Keratinocyte (primary cell): ENCODE results near the gene KLHL33. TPM values are rescaled to one million over a fixed set of nuclear protein-coding genes. Genes with fewer than 3 reads are reported as not detected.

ENCODE experiments used
- DNase-seq: peaks from one replicate; pipeline ENCODE4 v3.0.0-alpha.2; 2011; ENCODE audit warnings: low read depth, missing footprints, low spot score
- FAIRE-seq: peaks from 2 replicates; lab custom pipeline; 2011; peaks lifted over from hg19 to GRCh38; lab: Jason Lieb, UNC
- H2AFZ ChIP-seq: 2 replicates; pipeline ENCODE4 v1.6.0; 2012; ENCODE audit warnings: low read length, control low read depth, inconsistent platforms; ENCODE audit not compliant: control insufficient read depth
- H3K27ac ChIP-seq: 2 replicates; pipeline ENCODE4 v1.5.1; 2011; ENCODE audit warnings: low read length; ENCODE audit not compliant: control insufficient read depth, insufficient read depth
- H3K27me3 ChIP-seq: 3 replicates; pipeline ENCODE4 v1.6.0; 2011; ENCODE audit warnings: low read length; ENCODE audit not compliant: control insufficient read depth, insufficient read depth; ENCODE audit errors: extremely low read depth
- H3K36me3 ChIP-seq, 2 experiments: 2 replicates in 1 of 2; 3 replicates in 1 of 2; pipeline ENCODE4 v1.5.1; 2011; ENCODE audit warnings: low read length in 2 of 2, mild to moderate bottlenecking in 1 of 2; ENCODE audit not compliant: control insufficient read depth in 2 of 2, insufficient read depth in 2 of 2; ENCODE audit errors: extremely low read depth in 1 of 2
- H3K4me1 ChIP-seq: 3 replicates; pipeline ENCODE4 v1.5.1; 2011; ENCODE audit warnings: low read length; ENCODE audit not compliant: control insufficient read depth, insufficient read depth; ENCODE audit errors: extremely low read depth
- H3K4me2 ChIP-seq: 3 replicates; pipeline ENCODE4 v1.6.0; 2011; ENCODE audit warnings: low read depth, low read length; ENCODE audit not compliant: control insufficient read depth, insufficient read depth; ENCODE audit errors: extremely low read depth
- H3K4me3 ChIP-seq, 3 experiments: fragments of 200-600 bp in 1 of 3; sonication (generic) in 1 of 3; 2 replicates in 2 of 3; 3 replicates in 1 of 3; pipeline ENCODE4 v1.5.1; 2011 to 2016; ENCODE audit warnings: low read length in 3 of 3, mild to moderate bottlenecking in 3 of 3, control low read depth in 2 of 3, inconsistent platforms in 1 of 3, low read depth in 1 of 3, mixed read lengths in 1 of 3, mixed run types in 1 of 3, moderate library complexity in 1 of 3; ENCODE audit not compliant: control insufficient read depth in 2 of 3, insufficient read depth in 2 of 3; ENCODE audit errors: extremely low read depth in 1 of 3
- H3K79me2 ChIP-seq: 2 replicates; pipeline ENCODE4 v1.6.0; 2012; ENCODE audit warnings: low read length; ENCODE audit not compliant: control insufficient read depth, insufficient read depth
- H3K9ac ChIP-seq: 3 replicates; pipeline ENCODE4 v1.6.0; 2011; ENCODE audit warnings: low read length; ENCODE audit not compliant: control insufficient read depth, insufficient read depth; ENCODE audit errors: extremely low read depth
- H3K9me1 ChIP-seq: 3 replicates; pipeline ENCODE4 v1.6.0; 2011; ENCODE audit warnings: low read length; ENCODE audit not compliant: control insufficient read depth, insufficient read depth; ENCODE audit errors: extremely low read depth
- H3K9me3 ChIP-seq: 2 replicates; pipeline ENCODE4 v1.5.1; 2012; ENCODE audit warnings: low read depth, low read length; ENCODE audit not compliant: control insufficient read depth
- H4K20me1 ChIP-seq: 3 replicates; pipeline ENCODE4 v1.6.0; 2011; ENCODE audit warnings: low read length; ENCODE audit not compliant: control insufficient read depth, insufficient read depth; ENCODE audit errors: extremely low read depth
- EZH2 ChIP-seq: IDR thresholded peaks from one replicate; pipeline ENCODE4 v1.6.1; 2012; ENCODE audit warnings: inconsistent platforms, mild to moderate bottlenecking, low read length, moderate library complexity
- dilution Hi-C: fragments of 300-500 bp; cut with MboI; formaldehyde crosslinking; loops from one replicate; pipeline ENCODE4 v1.7.0; 2020; ENCODE audit warnings: low sequenced_read_pairs; ENCODE audit not compliant: extremely low pct_ligation_motif_present
- polyA plus RNA-seq, 5 experiments: library from polyadenylated mRNA; depleted of rRNA in 3 of 5; stranded (reverse) in 3 of 5; stranded (forward) in 1 of 5; unstranded in 1 of 5; fragments of >200 nt; gene quantifications; 1 replicate in 1 of 5; 2 replicates in 3 of 5; 3 replicates in 1 of 5; pipeline versions ENCODE4 v1.2.1 to v1.2.3, GENCODE V29; 2011 to 2012; ENCODE audit warnings: missing spikeins in 2 of 5, low read depth in 1 of 5, low replicate concordance in 1 of 5
- TF ChIP-seq, protein P1 (sequence below), 3 experiments: IDR thresholded peaks in 1 of 3; conservative IDR thresholded peaks in 1 of 3; optimal IDR thresholded peaks in 1 of 3; 2 replicates in 2 of 3; 3 replicates in 1 of 3; pipeline versions ENCODE3 to v1.5.1; 2011; ENCODE audit warnings: low read length in 3 of 3, mild to moderate bottlenecking in 3 of 3, moderate library complexity in 2 of 3, control low read depth in 1 of 3, inconsistent platforms in 1 of 3; ENCODE audit not compliant: insufficient read depth in 2 of 3; ENCODE audit errors: extremely low read depth in 1 of 3

KLHL33 gene
- polyA plus RNA-seq, 1 donor (not counting 4 experiments of a cell fraction or from before 2014, with no cell fraction given) = not detected

DNA sequence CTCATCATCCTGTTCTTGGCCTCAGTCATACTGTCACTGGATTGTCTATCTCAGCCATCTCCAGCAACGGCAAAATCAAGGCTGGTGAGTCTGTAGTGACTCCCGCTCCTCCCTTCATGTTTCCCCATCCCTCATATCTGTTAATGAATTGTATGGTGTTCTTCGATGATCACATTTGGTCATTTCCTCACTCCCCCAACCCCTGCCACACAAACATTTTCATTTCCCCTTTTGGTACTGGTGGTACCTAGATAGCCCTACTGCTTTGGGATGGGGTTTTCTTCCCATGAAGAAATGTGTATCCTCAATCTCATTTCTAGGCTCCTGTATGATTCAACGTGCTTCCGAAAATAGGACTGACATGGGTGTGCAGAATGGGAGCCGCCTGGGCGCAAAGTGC lies 2.7 kb upstream of the KLHL33 start:
- Histone ChIP-seq H3K27me3 (peaks cover 20% of the 10 kb centered on the region), H3K9me3 (no peaks in the 10 kb centered on the region), H3K4me2 (no peak overlapping the region), H4K20me1 (no peaks in the 10 kb centered on the region), H3K27ac (no peak overlapping the region), H3K4me1 (no peaks in the 10 kb centered on the region), H3K9me1 (no peaks in the 10 kb centered on the region), H3K9ac (no peak overlapping the region), H3K79me2 (no peaks in the 10 kb centered on the region), H3K4me3 (no peak overlapping the region), H3K36me3 (no peaks in the 10 kb centered on the region), H2AFZ (no peak overlapping the region)
- no peak for FAIRE-seq
- DNase-seq = no peak
- TF ChIP-seq, protein P1, sequence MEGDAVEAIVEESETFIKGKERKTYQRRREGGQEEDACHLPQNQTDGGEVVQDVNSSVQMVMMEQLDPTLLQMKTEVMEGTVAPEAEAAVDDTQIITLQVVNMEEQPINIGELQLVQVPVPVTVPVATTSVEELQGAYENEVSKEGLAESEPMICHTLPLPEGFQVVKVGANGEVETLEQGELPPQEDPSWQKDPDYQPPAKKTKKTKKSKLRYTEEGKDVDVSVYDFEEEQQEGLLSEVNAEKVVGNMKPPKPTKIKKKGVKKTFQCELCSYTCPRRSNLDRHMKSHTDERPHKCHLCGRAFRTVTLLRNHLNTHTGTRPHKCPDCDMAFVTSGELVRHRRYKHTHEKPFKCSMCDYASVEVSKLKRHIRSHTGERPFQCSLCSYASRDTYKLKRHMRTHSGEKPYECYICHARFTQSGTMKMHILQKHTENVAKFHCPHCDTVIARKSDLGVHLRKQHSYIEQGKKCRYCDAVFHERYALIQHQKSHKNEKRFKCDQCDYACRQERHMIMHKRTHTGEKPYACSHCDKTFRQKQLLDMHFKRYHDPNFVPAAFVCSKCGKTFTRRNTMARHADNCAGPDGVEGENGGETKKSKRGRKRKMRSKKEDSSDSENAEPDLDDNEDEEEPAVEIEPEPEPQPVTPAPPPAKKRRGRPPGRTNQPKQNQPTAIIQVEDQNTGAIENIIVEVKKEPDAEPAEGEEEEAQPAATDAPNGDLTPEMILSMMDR (optimal IDR thresholded peaks at IDR 0.05 in 1 of 3, IDR thresholded peaks at IDR 0.05 in 1 of 3, conservative IDR thresholded peaks at IDR 0.05 in 1 of 3; ENCODE audit: extremely low read depth in 1 of 3, insufficient read depth in 2 of 3, low read length in 3 of 3) = no peak
- no peak for TF ChIP-seq EZH2
- dilution Hi-C loops = no loop called here

DNA sequence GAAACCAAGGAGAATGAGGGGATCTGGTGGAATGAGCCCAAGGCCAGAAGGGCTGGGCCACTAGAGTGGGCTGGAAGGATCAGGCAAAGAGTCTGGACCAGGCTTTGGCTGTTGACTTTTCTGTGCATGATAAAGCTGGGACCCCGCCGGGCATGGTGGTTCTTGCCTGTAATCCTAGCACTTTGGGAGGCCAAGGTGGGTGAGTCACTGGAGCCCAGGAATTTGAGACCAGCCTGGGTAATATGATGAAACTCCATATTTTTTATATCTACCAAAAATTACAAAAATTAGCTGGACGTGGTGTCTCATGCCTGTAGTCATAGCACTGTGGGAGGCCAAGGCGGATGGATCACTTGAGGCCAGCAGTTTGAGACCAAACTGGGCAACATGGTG lies 393 bp upstream of the KLHL33 start:
- no peak for DNase-seq
- Histone ChIP-seq H3K4me1 (no peaks in the 10 kb centered on the region), H4K20me1 (no peaks in the 10 kb centered on the region), H3K79me2 (no peaks in the 10 kb centered on the region), H3K27ac (no peak overlapping the region), H3K4me3 (no peak overlapping the region), H3K36me3 (no peaks in the 10 kb centered on the region), H3K27me3 (peaks cover 20% of the 10 kb centered on the region), H3K9me3 (no peaks in the 10 kb centered on the region), H2AFZ (no peak overlapping the region), H3K9me1 (no peaks in the 10 kb centered on the region), H3K4me2 (no peak overlapping the region), H3K9ac (no peak overlapping the region)
- TF ChIP-seq EZH2 = no peak
- TF ChIP-seq, protein P1 (optimal IDR thresholded peaks at IDR 0.05 in 1 of 3, IDR thresholded peaks at IDR 0.05 in 1 of 3, conservative IDR thresholded peaks at IDR 0.05 in 1 of 3; ENCODE audit: extremely low read depth in 1 of 3, insufficient read depth in 2 of 3, low read length in 3 of 3) = no peak
- FAIRE-seq = no peak
- dilution Hi-C loops = no loop called here
